GM12875 (cell line): ENCODE measurements around the gene TAB2.
"Not testable (repeated sequence)": the region's sequence is repeated elsewhere in the genome, so short reads cannot be mapped to it uniquely, and the experiment has no call there.

Experiments
- H3K4me3 ChIP-seq: one replicate; pipeline ENCODE4 v1.5.1; 2011; ENCODE audit warnings: low read depth, low read length, control low read depth
- TF ChIP-seq, protein P1 (sequence below): IDR thresholded peaks from 2 replicates; pipeline ENCODE4 v1.5.1; 2011; ENCODE audit warnings: low read depth, mild to moderate bottlenecking, control low read depth, inconsistent platforms, low read length, moderate library complexity, borderline replicate concordance; ENCODE audit not compliant: insufficient read depth

Gene TAB2

GRCh38 chr6:149458806-149459205 is 141.3 kb downstream of the TAB2 start:
- no peak overlapping the region for H3K4me3 ChIP-seq
- TF ChIP-seq, protein P1, sequence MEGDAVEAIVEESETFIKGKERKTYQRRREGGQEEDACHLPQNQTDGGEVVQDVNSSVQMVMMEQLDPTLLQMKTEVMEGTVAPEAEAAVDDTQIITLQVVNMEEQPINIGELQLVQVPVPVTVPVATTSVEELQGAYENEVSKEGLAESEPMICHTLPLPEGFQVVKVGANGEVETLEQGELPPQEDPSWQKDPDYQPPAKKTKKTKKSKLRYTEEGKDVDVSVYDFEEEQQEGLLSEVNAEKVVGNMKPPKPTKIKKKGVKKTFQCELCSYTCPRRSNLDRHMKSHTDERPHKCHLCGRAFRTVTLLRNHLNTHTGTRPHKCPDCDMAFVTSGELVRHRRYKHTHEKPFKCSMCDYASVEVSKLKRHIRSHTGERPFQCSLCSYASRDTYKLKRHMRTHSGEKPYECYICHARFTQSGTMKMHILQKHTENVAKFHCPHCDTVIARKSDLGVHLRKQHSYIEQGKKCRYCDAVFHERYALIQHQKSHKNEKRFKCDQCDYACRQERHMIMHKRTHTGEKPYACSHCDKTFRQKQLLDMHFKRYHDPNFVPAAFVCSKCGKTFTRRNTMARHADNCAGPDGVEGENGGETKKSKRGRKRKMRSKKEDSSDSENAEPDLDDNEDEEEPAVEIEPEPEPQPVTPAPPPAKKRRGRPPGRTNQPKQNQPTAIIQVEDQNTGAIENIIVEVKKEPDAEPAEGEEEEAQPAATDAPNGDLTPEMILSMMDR = no peak

- TF ChIP-seq, protein P1 = no peak
- no peak overlapping the region for H3K4me3 ChIP-seq
Measured at GRCh38 chr6:149459761-149460160, 142.2 kb downstream of the TAB2 start.

DNA sequence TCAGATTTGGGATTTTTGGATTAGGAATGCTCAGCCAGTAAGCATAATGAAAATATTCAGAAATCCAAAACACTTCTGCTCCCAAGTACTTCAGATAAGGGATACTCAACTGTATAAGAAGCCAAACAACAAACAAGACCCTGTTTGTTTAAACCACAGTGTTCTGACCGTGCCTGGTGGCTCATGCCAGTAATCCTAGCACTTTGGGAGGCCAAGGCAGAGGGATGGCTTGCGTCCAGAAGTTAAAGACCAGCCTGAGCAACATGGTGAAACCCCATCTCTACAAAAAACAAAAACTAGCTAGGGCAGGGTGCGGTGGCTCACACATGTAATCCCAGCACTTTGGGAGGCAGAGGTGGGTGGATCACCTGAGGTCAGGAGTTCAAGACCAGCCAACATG is 142.7 kb downstream of the TAB2 start:
- H3K4me3 ChIP-seq = not testable (repeated sequence)
